CD14-positive monocyte (primary cell): ENCODE data around the gene ADGRG7. TPM values are rescaled to one million over a fixed set of nuclear protein-coding genes. Genes with fewer than 3 reads are reported as not detected.

ENCODE experiments used
- DNase-seq, 3 donors: peaks; one replicate each; pipeline ENCODE4 v3.0.0-alpha.2; 2011 to 2022
- H2AFZ ChIP-seq: 2 replicates; pipeline ENCODE4 v1.6.0; 2012; ENCODE audit warnings: mild to moderate bottlenecking, low read depth, low read length, inconsistent platforms; ENCODE audit not compliant: insufficient read depth, poor library complexity, severe bottlenecking
- H3K27ac ChIP-seq, 2 donors: 1 replicate in 1 of 2; 2 replicates in 1 of 2; pipeline ENCODE4 v1.5.1; 2012 to 2013; ENCODE audit warnings: low read length in 2 of 2, control low read depth in 1 of 2, inconsistent platforms in 1 of 2, low read depth in 1 of 2, mild to moderate bottlenecking in 1 of 2
- H3K27me3 ChIP-seq, 2 donors: one replicate each; pipeline versions ENCODE4 v1.6.0 to v1.6.1; 2011 to 2013; ENCODE audit warnings: low read length in 2 of 2; ENCODE audit not compliant: control insufficient read depth in 2 of 2, insufficient read depth in 2 of 2
- H3K36me3 ChIP-seq, 2 donors: replicated peaks in 1 of 2; 1 replicate in 1 of 2; 2 replicates in 1 of 2; pipeline versions ENCODE4 v1.5.1 to v1.6.1; 2012 to 2013; ENCODE audit warnings: low read length in 2 of 2, control low read depth in 1 of 2, inconsistent platforms in 1 of 2, mild to moderate bottlenecking in 1 of 2; ENCODE audit not compliant: insufficient read depth in 2 of 2, control insufficient read depth in 1 of 2
- H3K4me1 ChIP-seq, 2 donors: 1 replicate in 1 of 2; 2 replicates in 1 of 2; pipeline versions ENCODE4 v1.5.1 to v1.6.1; 2012 to 2013; ENCODE audit warnings: low read length in 2 of 2, control low read depth in 1 of 2, inconsistent platforms in 1 of 2, mild to moderate bottlenecking in 1 of 2, moderate library complexity in 1 of 2; ENCODE audit not compliant: insufficient read depth in 2 of 2, control insufficient read depth in 1 of 2
- H3K4me2 ChIP-seq: replicated peaks from 2 replicates; pipeline ENCODE3; 2012; ENCODE audit warnings: low read length, moderate library complexity, mild to moderate bottlenecking; ENCODE audit not compliant: poor library complexity, severe bottlenecking; ENCODE audit errors: extremely low read depth
- H3K4me3 ChIP-seq, 3 experiments: fragments of 200-600 bp in 1 of 3; sonication (generic) in 1 of 3; replicated peaks in 1 of 3; 1 replicate in 2 of 3; 2 replicates in 1 of 3; pipeline ENCODE4 v1.5.1; 2011 to 2013; ENCODE audit warnings: low read length in 3 of 3, mild to moderate bottlenecking in 3 of 3, control low read depth in 2 of 3, low read depth in 2 of 3, inconsistent platforms in 1 of 3, moderate library complexity in 1 of 3
- H3K79me2 ChIP-seq: 2 replicates; pipeline ENCODE4 v1.6.0; 2012; ENCODE audit warnings: mild to moderate bottlenecking, control low read depth, inconsistent platforms, low read length, moderate library complexity; ENCODE audit not compliant: insufficient read depth
- H3K9ac ChIP-seq: 2 replicates; pipeline ENCODE4 v1.6.0; 2017; ENCODE audit warnings: low read length, mild to moderate bottlenecking; ENCODE audit not compliant: insufficient read depth, poor library complexity, severe bottlenecking
- H3K9me3 ChIP-seq, 2 donors: replicated peaks in 1 of 2; 1 replicate in 1 of 2; 2 replicates in 1 of 2; pipeline versions ENCODE4 v1.5.1 to v1.6.1; 2012 to 2013; ENCODE audit warnings: low read length in 2 of 2, control low read depth in 1 of 2; ENCODE audit not compliant: control insufficient read depth in 1 of 2, insufficient read depth in 1 of 2
- H4K20me1 ChIP-seq: 2 replicates; pipeline ENCODE4 v1.6.0; 2012; ENCODE audit warnings: mild to moderate bottlenecking, low read length, control low read depth, moderate library complexity; ENCODE audit not compliant: insufficient read depth
- H3K27ac Mint-ChIP-seq, 7 donors: one replicate each; pipeline ENCODE4 v1.8.0; 2020; ENCODE audit warnings: mild to moderate bottlenecking in 7 of 7, mixed read lengths in 7 of 7, moderate library complexity in 6 of 7, inconsistent platforms in 2 of 7
- H3K27me3 Mint-ChIP-seq, 3 donors: one replicate each; pipeline ENCODE4 v1.8.0; 2021 to 2022; ENCODE audit warnings: low read depth in 3 of 3, mild to moderate bottlenecking in 3 of 3, mixed read lengths in 3 of 3, moderate library complexity in 3 of 3, inconsistent platforms in 1 of 3
- H3K36me3 Mint-ChIP-seq, 2 donors: one replicate each; pipeline ENCODE4 v1.8.0; 2020; ENCODE audit warnings: mixed read lengths in 2 of 2, inconsistent platforms in 1 of 2, mild to moderate bottlenecking in 1 of 2
- H3K4me1 Mint-ChIP-seq: one replicate; pipeline ENCODE4 v1.8.0; 2020; ENCODE audit warnings: mild to moderate bottlenecking, mixed read lengths
- H3K4me3 Mint-ChIP-seq, 2 donors: one replicate each; pipeline ENCODE4 v1.8.0; 2020; ENCODE audit warnings: mild to moderate bottlenecking in 2 of 2, mixed read lengths in 2 of 2, moderate library complexity in 1 of 2
- H3K9me3 Mint-ChIP-seq, 7 donors: one replicate each; pipeline ENCODE4 v1.8.0; 2020 to 2022; ENCODE audit warnings: mixed read lengths in 7 of 7, mild to moderate bottlenecking in 6 of 7, moderate library complexity in 6 of 7, inconsistent platforms in 2 of 7
- WGBS: methylation state at CpG from one replicate; pipeline ENCODE4 v1.1.5; 2013; ENCODE audit warnings: missing lambda C conversion rate; ENCODE audit not compliant: insufficient coverage; 5-methylcytosine and 5-hydroxymethylcytosine counted together
- intact Hi-C, 2 donors: fragments of 100-400 bp; cut with micrococcal nuclease; formaldehyde crosslinking; loops; one replicate each; pipeline versions ENCODE4 v1.15.0 to v1.15.1; 2023
- polyA plus RNA-seq, 3 donors: library from polyadenylated mRNA; depleted of rRNA in 1 of 3; unstranded in 2 of 3; stranded (reverse) in 1 of 3; fragments of 300-500 nt in 2 of 3; fragments of >200 nt in 1 of 3; fragmentation: Illumina TruSeq in 2 of 3; gene quantifications; 1 replicate in 2 of 3; 2 replicates in 1 of 3; pipeline ENCODE4 v1.2.3, GENCODE V29; 2012 to 2021
- TF ChIP-seq, protein P1 (sequence below): fragments of 200-600 bp; IDR thresholded peaks from one replicate; pipeline ENCODE4 v1.8.0; 2022; ENCODE audit warnings: antibody characterized with exemption, mild to moderate bottlenecking

The ADGRG7 gene
- polyA plus RNA-seq, 3 donors, result not detected

DNA sequence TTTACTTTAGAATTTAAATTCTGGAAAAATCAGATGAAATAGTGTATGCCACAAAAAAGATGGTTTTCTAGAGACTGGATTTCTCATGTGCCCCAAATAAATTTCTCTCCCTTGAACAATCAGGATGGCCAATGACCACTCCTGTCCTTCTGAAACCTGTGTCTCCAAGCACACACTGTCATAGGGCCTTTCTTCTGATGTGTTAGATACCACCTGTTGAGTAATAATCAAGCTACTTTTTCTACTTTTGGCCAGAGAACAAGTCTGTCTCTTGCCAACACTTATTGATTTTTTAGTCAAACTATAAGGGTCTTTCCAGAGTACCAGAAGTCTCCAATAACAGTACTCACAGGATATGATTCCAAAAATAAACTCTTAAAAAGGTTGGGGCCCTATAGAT lies 83.8 kb downstream of the ADGRG7 start:
- Mint-ChIP-seq H3K36me3 (no peaks in the 10 kb centered on the region), H3K27ac (no peak overlapping the region), H3K9me3 (peaks cover 0 to 14% (median 7%) of the 10 kb centered on the region in 7 donors), H3K27me3 (peaks cover 0 to 4% (median 4%) of the 10 kb centered on the region in 3 donors), H3K4me3 (no peak overlapping the region), H3K4me1 (no peaks in the 10 kb centered on the region)
- H3K4me1 ChIP-seq, result no peaks in the 10 kb centered on the region
- peaks cover 0 to 6% of the 10 kb centered on the region in 2 donors for H3K9me3 ChIP-seq
- no peaks in the 10 kb centered on the region for H3K27me3 ChIP-seq
- DNase-seq, result no peak
- H3K36me3 ChIP-seq, result no peaks in the 10 kb centered on the region
- H2AFZ ChIP-seq, result no peak overlapping the region
- H3K4me2 ChIP-seq, result no peak overlapping the region
- H3K79me2 ChIP-seq, result no peaks in the 10 kb centered on the region
- TF ChIP-seq, protein P1, sequence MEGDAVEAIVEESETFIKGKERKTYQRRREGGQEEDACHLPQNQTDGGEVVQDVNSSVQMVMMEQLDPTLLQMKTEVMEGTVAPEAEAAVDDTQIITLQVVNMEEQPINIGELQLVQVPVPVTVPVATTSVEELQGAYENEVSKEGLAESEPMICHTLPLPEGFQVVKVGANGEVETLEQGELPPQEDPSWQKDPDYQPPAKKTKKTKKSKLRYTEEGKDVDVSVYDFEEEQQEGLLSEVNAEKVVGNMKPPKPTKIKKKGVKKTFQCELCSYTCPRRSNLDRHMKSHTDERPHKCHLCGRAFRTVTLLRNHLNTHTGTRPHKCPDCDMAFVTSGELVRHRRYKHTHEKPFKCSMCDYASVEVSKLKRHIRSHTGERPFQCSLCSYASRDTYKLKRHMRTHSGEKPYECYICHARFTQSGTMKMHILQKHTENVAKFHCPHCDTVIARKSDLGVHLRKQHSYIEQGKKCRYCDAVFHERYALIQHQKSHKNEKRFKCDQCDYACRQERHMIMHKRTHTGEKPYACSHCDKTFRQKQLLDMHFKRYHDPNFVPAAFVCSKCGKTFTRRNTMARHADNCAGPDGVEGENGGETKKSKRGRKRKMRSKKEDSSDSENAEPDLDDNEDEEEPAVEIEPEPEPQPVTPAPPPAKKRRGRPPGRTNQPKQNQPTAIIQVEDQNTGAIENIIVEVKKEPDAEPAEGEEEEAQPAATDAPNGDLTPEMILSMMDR, result no peak
- H4K20me1 ChIP-seq, result no peaks in the 10 kb centered on the region
- intact Hi-C loops, result no loop called here
- no peak overlapping the region for H3K4me3 ChIP-seq
- H3K27ac ChIP-seq, result no peak overlapping the region
- H3K9ac ChIP-seq, result no peak overlapping the region

DNA sequence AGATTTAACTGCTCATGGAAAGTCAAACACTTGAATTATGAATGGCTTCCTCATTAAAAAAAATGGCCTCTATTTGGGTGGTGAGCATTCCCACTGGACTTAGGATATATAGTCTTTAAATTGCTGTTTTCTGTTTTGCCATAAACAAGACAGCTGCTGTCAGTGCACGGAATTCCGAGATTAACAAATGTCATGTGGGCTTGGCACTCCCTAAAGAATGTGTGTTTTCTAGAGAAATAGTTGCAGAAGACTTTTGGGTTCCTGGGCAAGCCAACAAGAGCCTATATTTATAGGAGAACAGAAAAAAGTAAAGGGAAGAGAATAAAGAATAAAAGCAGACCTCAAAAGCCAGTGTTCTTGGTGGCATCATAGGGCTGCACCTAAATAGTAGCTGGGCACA lies 86.3 kb downstream of the ADGRG7 start:
- Mint-ChIP-seq H3K36me3 (no peaks in the 10 kb centered on the region), H3K27me3 (peaks cover 0 to 7% (median 3%) of the 10 kb centered on the region in 3 donors), H3K4me1 (no peaks in the 10 kb centered on the region), H3K27ac (no peak overlapping the region), H3K9me3 (peaks cover 0 to 7% (median 0%) of the 10 kb centered on the region in 7 donors), H3K4me3 (no peak overlapping the region)
- H3K4me3 ChIP-seq, result no peak overlapping the region
- WGBS, result 100% methylated on average over 2 of the region's 2 CpGs
- no peaks in the 10 kb centered on the region for H3K4me1 ChIP-seq
- H3K36me3 ChIP-seq, result no peaks in the 10 kb centered on the region
- no peaks in the 10 kb centered on the region for H3K27me3 ChIP-seq
- TF ChIP-seq, protein P1, result no peak
- DNase-seq, result no peak
- no peak overlapping the region for H3K9ac ChIP-seq
- H3K4me2 ChIP-seq, result no peak overlapping the region
- no peak overlapping the region for H3K27ac ChIP-seq
- intact Hi-C loops, result loop anchor here in 1 of 2 donors (2.0 kb wide), 1 partner anchor 29 kb away; no protein-coding TSS in a partner anchor
- peaks cover 0 to 6% of the 10 kb centered on the region in 2 donors for H3K9me3 ChIP-seq
- H3K79me2 ChIP-seq, result no peaks in the 10 kb centered on the region
- no peak overlapping the region for H2AFZ ChIP-seq
- no peaks in the 10 kb centered on the region for H4K20me1 ChIP-seq
